ENCODE results near the gene CRY2. TPM values are rescaled to one million over a fixed set of nuclear protein-coding genes. Genes with fewer than 3 reads are reported as not detected.
A peak's percentile ranks its signal among the peaks of the same experiment; 100 is the strongest.

The CRY2 gene
- total and polyA plus RNA-seq, 10 of the 15 experiments (the other 5 are each of a cell fraction or from before 2014, with no cell fraction given), result 1.2 to 14.7 (median 8.1) TPM

DNA sequence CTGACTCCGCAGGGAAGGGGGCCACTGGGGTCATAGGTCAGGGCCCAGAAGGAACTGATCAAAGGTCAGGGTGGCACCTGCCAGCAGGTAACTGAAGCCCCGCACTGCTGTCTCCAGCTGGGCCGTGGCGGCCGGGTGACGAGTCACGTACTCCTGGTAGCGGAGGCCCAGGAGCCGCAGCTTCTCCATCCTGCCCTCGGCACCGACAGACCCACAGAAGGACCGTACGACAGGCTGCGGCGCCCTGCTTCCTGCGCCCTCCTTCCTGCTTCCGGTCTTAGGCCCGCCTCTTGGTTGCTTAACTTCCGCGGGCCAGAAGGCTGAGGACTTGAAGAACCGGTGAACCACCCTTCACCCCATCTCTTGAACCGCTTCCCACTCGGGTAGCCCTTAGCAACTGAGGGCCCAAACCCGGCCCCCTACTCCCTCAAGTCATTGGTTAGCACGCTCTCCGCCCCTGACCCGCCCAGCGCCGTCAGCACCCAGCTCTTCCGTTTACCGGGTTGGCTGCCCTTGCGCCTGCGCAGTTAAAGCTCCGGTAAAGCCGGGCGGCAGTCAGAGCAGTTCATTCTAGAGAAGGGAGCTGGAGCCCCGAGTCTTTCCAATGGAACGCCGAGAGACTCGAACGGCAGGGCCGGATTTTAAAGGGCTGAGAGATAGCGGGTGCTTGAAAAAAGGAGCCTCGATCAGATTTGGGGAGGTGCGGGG is 70.5 kb downstream of the CRY2 start, which contains the start of gene PEX16 (continued):
- peak; percentile 55 for TF ChIP-seq SIN3A (IDR thresholded peaks at IDR 0.05; ENCODE audit: low read depth, low read length)
- no peak for TF ChIP-seq WRNIP1 (IDR thresholded peaks at IDR 0.05; ENCODE audit: borderline replicate concordance, low read depth, low read length)
- TF ChIP-seq, protein P1, sequence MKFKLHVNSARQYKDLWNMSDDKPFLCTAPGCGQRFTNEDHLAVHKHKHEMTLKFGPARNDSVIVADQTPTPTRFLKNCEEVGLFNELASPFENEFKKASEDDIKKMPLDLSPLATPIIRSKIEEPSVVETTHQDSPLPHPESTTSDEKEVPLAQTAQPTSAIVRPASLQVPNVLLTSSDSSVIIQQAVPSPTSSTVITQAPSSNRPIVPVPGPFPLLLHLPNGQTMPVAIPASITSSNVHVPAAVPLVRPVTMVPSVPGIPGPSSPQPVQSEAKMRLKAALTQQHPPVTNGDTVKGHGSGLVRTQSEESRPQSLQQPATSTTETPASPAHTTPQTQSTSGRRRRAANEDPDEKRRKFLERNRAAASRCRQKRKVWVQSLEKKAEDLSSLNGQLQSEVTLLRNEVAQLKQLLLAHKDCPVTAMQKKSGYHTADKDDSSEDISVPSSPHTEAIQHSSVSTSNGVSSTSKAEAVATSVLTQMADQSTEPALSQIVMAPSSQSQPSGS (IDR thresholded peaks at IDR 0.05; ENCODE audit: low read length), result no peak
- peak; percentile 58; the same call in 1 of the 2 replicates for TF ChIP-seq PML (IDR thresholded peaks at IDR 0.05; ENCODE audit: low read length)
- TF ChIP-seq, protein P2, sequence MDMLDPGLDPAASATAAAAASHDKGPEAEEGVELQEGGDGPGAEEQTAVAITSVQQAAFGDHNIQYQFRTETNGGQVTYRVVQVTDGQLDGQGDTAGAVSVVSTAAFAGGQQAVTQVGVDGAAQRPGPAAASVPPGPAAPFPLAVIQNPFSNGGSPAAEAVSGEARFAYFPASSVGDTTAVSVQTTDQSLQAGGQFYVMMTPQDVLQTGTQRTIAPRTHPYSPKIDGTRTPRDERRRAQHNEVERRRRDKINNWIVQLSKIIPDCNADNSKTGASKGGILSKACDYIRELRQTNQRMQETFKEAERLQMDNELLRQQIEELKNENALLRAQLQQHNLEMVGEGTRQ (IDR thresholded peaks at IDR 0.05; ENCODE audit: borderline replicate concordance, low read depth, low read length), result no peak
- no peak for TF ChIP-seq ZNF384 (IDR thresholded peaks at IDR 0.05; ENCODE audit: borderline replicate concordance, low read depth, low read length)
- TF ChIP-seq RAD51 (IDR thresholded peaks at IDR 0.05), result peak; percentile 74; the same call in 1 of the 2 replicates
- TF ChIP-seq IKZF2 (IDR thresholded peaks at IDR 0.05), result no peak
- no peak for TF ChIP-seq KDM1A (IDR thresholded peaks at IDR 0.05; ENCODE audit: borderline replicate concordance)
- TF ChIP-seq, protein P3, sequence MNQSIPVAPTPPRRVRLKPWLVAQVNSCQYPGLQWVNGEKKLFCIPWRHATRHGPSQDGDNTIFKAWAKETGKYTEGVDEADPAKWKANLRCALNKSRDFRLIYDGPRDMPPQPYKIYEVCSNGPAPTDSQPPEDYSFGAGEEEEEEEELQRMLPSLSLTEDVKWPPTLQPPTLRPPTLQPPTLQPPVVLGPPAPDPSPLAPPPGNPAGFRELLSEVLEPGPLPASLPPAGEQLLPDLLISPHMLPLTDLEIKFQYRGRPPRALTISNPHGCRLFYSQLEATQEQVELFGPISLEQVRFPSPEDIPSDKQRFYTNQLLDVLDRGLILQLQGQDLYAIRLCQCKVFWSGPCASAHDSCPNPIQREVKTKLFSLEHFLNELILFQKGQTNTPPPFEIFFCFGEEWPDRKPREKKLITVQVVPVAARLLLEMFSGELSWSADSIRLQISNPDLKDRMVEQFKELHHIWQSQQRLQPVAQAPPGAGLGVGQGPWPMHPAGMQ (IDR thresholded peaks at IDR 0.05; ENCODE audit: borderline replicate concordance), result no peak
- peak; percentile 72 for TF ChIP-seq NFYB (IDR thresholded peaks at IDR 0.05; ENCODE audit: insufficient read depth, low read depth, low read length)
- TF ChIP-seq SMAD5 (IDR thresholded peaks at IDR 0.05; ENCODE audit: low read depth), result peak; percentile 79; the same call in 1 of the 2 replicates
- TF ChIP-seq, protein P4, sequence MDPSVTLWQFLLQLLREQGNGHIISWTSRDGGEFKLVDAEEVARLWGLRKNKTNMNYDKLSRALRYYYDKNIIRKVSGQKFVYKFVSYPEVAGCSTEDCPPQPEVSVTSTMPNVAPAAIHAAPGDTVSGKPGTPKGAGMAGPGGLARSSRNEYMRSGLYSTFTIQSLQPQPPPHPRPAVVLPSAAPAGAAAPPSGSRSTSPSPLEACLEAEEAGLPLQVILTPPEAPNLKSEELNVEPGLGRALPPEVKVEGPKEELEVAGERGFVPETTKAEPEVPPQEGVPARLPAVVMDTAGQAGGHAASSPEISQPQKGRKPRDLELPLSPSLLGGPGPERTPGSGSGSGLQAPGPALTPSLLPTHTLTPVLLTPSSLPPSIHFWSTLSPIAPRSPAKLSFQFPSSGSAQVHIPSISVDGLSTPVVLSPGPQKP (IDR thresholded peaks at IDR 0.05; ENCODE audit: low read depth, low read length), result peak; percentile 47; the same call in 1 of the 2 replicates
- peak; percentile 29; the same call in 1 of the 2 replicates for TF ChIP-seq ATF7 (IDR thresholded peaks at IDR 0.05; ENCODE audit: low read depth)
- no peak for TF ChIP-seq ZNF24 (IDR thresholded peaks at IDR 0.05)
- TF ChIP-seq BMI1 (IDR thresholded peaks at IDR 0.05; ENCODE audit: borderline replicate concordance), result peak; percentile 87
- TF ChIP-seq, protein P5, sequence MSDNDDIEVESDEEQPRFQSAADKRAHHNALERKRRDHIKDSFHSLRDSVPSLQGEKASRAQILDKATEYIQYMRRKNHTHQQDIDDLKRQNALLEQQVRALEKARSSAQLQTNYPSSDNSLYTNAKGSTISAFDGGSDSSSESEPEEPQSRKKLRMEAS (IDR thresholded peaks at IDR 0.05; ENCODE audit: low read depth, low read length), result no peak
- TF ChIP-seq, protein P6, sequence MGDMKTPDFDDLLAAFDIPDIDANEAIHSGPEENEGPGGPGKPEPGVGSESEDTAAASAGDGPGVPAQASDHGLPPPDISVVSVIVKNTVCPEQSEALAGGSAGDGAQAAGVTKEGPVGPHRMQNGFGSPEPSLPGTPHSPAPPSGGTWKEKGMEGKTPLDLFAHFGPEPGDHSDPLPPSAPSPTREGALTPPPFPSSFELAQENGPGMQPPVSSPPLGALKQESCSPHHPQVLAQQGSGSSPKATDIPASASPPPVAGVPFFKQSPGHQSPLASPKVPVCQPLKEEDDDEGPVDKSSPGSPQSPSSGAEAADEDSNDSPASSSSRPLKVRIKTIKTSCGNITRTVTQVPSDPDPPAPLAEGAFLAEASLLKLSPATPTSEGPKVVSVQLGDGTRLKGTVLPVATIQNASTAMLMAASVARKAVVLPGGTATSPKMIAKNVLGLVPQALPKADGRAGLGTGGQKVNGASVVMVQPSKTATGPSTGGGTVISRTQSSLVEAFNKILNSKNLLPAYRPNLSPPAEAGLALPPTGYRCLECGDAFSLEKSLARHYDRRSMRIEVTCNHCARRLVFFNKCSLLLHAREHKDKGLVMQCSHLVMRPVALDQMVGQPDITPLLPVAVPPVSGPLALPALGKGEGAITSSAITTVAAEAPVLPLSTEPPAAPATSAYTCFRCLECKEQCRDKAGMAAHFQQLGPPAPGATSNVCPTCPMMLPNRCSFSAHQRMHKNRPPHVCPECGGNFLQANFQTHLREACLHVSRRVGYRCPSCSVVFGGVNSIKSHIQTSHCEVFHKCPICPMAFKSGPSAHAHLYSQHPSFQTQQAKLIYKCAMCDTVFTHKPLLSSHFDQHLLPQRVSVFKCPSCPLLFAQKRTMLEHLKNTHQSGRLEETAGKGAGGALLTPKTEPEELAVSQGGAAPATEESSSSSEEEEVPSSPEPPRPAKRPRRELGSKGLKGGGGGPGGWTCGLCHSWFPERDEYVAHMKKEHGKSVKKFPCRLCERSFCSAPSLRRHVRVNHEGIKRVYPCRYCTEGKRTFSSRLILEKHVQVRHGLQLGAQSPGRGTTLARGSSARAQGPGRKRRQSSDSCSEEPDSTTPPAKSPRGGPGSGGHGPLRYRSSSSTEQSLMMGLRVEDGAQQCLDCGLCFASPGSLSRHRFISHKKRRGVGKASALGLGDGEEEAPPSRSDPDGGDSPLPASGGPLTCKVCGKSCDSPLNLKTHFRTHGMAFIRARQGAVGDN (IDR thresholded peaks at IDR 0.05), result peak; percentile 50; the same call in 1 of the 2 replicates
- no peak for TF ChIP-seq MYC (IDR thresholded peaks at IDR 0.05; ENCODE audit: insufficient read depth, insufficient read length, insufficient replicate concordance, low read length, severe bottlenecking)
- TF ChIP-seq ZNF217 (IDR thresholded peaks at IDR 0.05), result no peak
- TF ChIP-seq CBX5 (IDR thresholded peaks at IDR 0.05; ENCODE audit: low read depth), result no peak

Measured in GM12878 (cell line).